Effector memory CD8-positive, alpha-beta T cell (primary cell): Measurements from ENCODE around the gene EPHB3.
A peak's percentile ranks its signal among the peaks of the same experiment; 100 is the strongest.
"Not testable (repeated sequence)": the region's sequence is repeated elsewhere in the genome, so short reads cannot be mapped to it uniquely, and the experiment has no call there.

Experiments used
- ATAC-seq: fragments of 150-1000 bp; cut with Tn5 transposase; replicated peaks from 2 replicates; pipeline ENCODE4 v1.10.0; 2021; ENCODE audit warnings: mild to moderate bottlenecking, moderate library complexity
- DNase-seq, 3 experiments: peaks; one replicate each; pipeline ENCODE4 v3.0.0; 2021
- H3K27ac Mint-ChIP-seq, 2 donors: one replicate each; pipeline ENCODE4 v1.8.0; 2022; ENCODE audit warnings: mild to moderate bottlenecking in 2 of 2, mixed read lengths in 2 of 2, moderate library complexity in 2 of 2
- H3K27me3 Mint-ChIP-seq, 2 donors: one replicate each; pipeline ENCODE4 v1.8.0; 2022; ENCODE audit warnings: mixed read lengths in 2 of 2
- H3K36me3 Mint-ChIP-seq: one replicate; pipeline ENCODE4 v1.8.0; 2022; ENCODE audit warnings: mild to moderate bottlenecking, moderate library complexity, mixed read lengths; ENCODE audit not compliant: insufficient read depth
- H3K4me1 Mint-ChIP-seq, 2 donors: one replicate each; pipeline ENCODE4 v1.8.0; 2022; ENCODE audit warnings: low read depth in 2 of 2, mixed read lengths in 2 of 2
- H3K4me3 Mint-ChIP-seq, 2 donors: one replicate each; pipeline ENCODE4 v1.8.0; 2022; ENCODE audit warnings: mild to moderate bottlenecking in 2 of 2, mixed read lengths in 2 of 2, moderate library complexity in 2 of 2
- H3K9me3 Mint-ChIP-seq, 2 donors: one replicate each; pipeline ENCODE4 v1.8.0; 2022; ENCODE audit warnings: mixed read lengths in 2 of 2

The EPHB3 gene

DNA sequence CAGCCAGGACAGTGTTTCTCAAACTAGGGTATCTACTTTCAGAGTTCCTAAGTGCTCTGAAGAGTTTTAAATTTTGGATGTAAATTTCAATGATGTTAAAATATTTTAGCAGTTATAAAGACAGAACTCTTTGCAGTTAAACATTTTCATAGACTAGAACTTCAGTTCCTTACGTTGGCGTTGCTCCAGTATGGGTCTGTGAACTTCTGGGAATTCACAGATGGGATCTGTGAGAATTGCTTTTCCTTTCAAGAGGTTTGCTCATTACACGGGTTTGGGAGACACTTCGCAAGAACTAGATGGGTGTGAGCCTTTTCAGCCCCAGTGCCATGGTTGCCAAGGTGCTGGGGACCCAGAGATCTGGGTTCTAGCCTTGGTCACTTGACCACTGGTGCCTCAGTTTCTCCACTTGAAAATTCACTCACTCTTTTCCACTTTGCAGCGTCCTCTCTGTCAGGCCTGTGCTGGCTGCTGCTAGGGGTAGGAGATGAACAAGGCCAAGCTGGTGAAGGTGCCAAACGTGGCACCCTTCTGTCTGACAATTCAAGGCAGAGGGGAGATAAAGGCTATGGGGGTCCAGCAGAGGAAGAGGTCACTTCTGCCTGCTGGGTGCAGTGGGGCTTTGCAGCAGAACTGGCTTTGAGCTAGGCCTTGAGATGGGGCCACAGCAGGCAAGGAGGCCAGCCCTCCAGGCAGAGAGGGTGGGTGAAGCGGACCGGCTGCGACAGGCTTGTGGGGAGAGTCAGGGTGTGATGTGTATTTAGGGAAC is 48.1 kb downstream of the EPHB3 start:
- ATAC-seq (no peak), DNase-seq (no peak)
- no peak overlapping the region for H3K27ac Mint-ChIP-seq
- peaks cover 4% of the 10 kb centered on the region for H3K36me3 Mint-ChIP-seq
- no peak overlapping the region for H3K4me3 Mint-ChIP-seq
- H3K4me1 Mint-ChIP-seq: peaks cover 30 to 34% of the 10 kb centered on the region in 2 donors
- peaks cover 50 to 81% of the 10 kb centered on the region in 2 donors for H3K27me3 Mint-ChIP-seq
- no peaks in the 10 kb centered on the region for H3K9me3 Mint-ChIP-seq

DNA sequence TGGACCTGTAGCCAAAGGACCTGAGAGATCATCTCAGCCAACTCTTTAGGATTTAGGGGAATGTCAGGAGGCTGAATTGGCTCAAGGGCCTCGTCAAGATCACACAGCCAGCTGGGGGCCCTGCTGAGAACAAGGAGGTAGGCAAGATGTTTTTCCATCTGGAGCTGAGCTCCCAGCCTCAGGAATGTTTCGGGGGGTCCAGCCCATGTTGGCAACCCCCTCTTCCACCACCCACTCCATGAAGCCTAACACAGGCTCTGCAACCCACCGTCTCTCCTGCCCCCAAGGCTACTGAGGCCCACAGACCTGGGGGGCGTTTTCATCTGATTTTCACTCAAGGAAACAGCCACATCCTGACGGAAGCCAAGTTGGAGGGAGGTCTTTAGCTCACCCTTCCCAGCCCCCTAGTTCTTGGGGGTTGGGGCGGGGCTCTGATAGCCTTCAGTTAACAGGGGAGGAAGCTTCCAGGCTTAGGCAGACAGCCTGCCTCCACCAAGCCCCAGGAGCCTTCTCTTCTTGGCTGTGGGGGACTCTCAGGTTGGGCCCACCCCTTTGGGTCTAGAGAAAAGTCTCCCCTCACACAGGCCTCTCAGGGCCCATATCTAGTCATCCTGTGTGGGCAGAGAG is 48.8 kb downstream of the EPHB3 start:
- Mint-ChIP-seq H3K9me3 (no peaks in the 10 kb centered on the region), H3K4me3 (no peak overlapping the region), H3K27me3 (peaks cover 50 to 81% of the 10 kb centered on the region in 2 donors), H3K36me3 (peaks cover 4% of the 10 kb centered on the region), H3K4me1 (peaks cover 26 to 31% of the 10 kb centered on the region in 2 donors), H3K27ac (no peak overlapping the region)
- ATAC-seq (no peak), DNase-seq (no peak)

DNA sequence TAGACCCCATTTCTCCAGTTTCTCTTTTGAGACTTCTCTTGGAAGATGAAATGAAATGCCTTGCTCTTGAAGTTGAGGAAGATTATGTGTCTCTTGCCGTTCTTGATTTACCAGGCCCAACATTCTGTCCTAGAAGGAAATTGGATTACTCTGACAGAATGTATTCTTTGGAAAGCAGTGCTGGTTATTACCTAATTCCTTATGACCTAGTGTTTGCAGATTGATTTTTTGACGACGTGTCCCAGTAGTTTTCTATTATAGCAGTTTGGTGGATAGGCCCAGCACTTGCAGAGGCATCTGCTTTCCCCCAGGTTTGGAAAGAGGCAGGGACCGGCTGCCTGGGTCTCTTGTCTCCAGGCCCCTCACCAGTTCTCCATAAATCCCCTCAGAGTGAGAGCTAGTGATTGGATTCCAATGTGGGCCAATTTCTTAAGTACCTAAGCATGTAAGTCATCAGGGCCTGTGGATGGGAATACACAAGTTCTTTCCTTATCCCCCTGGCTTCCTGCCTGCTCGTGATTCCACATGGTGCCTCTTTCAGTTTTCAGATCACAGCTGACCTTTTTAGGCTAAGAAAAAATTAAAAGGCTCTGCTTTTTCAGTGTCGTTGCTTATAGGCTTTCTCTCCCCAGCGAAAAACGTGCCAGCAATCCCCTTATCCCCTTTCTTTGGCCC is 50.2 kb downstream of the EPHB3 start:
- H3K4me1 Mint-ChIP-seq: peaks cover 21 to 30% of the 10 kb centered on the region in 2 donors
- H3K27me3 Mint-ChIP-seq: peaks cover 52 to 80% of the 10 kb centered on the region in 2 donors
- H3K4me3 Mint-ChIP-seq: no peak overlapping the region
- no peak for DNase-seq
- no peaks in the 10 kb centered on the region for H3K9me3 Mint-ChIP-seq
- no peak overlapping the region for H3K27ac Mint-ChIP-seq
- no peak for ATAC-seq
- no peaks in the 10 kb centered on the region for H3K36me3 Mint-ChIP-seq

DNA sequence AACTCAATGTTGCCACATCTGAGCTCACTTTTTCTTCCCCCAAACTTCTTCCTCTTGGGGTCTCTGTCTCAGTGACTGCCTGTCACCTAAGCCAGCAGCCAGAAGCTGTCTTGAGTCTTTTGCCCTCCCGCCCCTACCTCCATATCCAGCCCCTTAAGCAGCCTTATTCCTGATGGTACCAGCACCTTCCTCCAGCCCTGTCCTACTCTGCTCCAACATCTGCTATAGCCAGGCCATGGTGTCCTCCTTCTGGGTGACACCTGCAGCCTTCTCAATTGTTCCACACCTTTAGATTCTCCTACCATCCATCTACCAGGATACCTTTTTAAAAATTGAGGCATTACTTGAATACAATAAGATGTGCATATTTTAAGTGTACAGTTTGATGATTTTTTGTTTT is 53.8 kb downstream of the EPHB3 start:
- DNase-seq: no peak
- Mint-ChIP-seq H3K27ac (no peak overlapping the region), H3K4me3 (no peak overlapping the region), H3K4me1 (peaks cover 10 to 14% of the 10 kb centered on the region in 2 donors), H3K9me3 (no peaks in the 10 kb centered on the region), H3K27me3 (peaks cover 66 to 87% of the 10 kb centered on the region in 2 donors), H3K36me3 (peaks cover 3% of the 10 kb centered on the region)
- ATAC-seq: no peak

DNA sequence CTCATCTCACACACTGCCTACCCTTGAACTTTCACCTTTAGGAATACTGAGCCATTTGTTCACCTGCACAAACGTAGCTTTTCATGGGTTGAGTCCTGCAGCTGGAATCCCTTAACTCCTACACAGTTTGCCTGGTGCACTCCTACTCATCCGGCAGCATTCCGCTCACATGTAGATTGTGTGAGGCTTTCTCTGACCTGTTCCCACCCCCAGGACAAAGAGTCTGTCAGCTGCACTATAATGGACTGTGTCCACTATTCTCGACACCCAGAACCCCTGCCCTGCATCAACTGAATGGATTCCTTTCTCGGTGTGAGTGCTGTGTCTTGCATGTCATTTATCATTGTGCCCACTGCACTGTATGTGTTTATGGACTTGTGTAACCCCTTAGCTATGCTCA is 54.9 kb downstream of the EPHB3 start:
- Mint-ChIP-seq H3K9me3 (no peaks in the 10 kb centered on the region), H3K27ac (no peak overlapping the region), H3K4me3 (no peak overlapping the region), H3K27me3 (peaks cover 66 to 83% of the 10 kb centered on the region in 2 donors), H3K4me1 (peaks cover 10% of the 10 kb centered on the region in 2 donors), H3K36me3 (peaks cover 3% of the 10 kb centered on the region)
- no peak for ATAC-seq
- no peak for DNase-seq

DNA sequence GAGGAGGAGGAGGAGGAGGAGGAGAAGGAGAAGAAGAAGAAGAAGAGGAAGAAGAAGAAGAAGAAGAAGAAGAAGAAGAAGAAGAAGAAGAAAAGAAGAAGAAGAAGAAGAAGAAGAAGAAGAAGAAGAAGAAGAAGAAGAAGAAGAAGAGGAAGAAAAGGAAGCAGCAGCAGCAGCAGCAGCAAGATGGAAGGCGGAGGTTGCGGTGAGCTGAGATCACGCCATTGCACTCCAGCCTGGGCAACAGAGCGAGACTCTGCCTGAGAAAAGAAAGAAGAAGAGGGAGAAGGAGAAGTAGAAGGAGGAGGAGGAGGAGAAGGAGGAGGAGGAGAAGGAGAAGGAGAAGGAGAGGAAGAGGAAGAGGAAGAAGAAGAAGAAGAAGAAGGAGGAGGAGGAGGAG is 55.7 kb downstream of the EPHB3 start:
- not testable (repeated sequence) for H3K27ac Mint-ChIP-seq, H3K4me1 Mint-ChIP-seq, H3K4me3 Mint-ChIP-seq, H3K9me3 Mint-ChIP-seq, DNase-seq, H3K36me3 Mint-ChIP-seq, ATAC-seq
- H3K27me3 Mint-ChIP-seq: peaks cover 66 to 74% of the 10 kb centered on the region in 2 donors

DNA sequence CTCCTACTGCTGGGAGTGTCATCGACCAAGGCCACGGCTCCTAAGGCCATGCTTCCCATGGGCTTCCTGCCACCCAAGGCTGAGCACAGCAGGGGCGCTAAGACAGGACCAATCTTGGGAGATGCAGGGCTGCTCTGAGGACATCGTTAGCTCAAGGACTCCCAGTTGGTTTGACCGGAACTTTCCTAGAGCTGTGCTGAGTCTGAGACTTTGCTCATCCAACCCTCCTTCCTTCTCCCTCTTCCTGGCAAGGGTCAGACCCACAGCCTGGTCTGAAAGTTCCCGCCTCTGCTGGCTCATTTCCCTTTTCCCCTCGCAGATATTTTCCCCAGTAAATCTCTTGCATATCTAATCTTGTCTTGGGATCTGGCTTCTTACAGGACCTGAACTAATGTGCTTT is 57.2 kb downstream of the EPHB3 start:
- Mint-ChIP-seq H3K27me3 (peaks cover 59 to 69% of the 10 kb centered on the region in 2 donors), H3K9me3 (no peaks in the 10 kb centered on the region), H3K4me3 (no peak overlapping the region), H3K4me1 (peaks cover 10% of the 10 kb centered on the region in 2 donors), H3K27ac (no peak overlapping the region), H3K36me3 (peaks cover 3% of the 10 kb centered on the region)
- DNase-seq: no peak
- no peak for ATAC-seq

DNA sequence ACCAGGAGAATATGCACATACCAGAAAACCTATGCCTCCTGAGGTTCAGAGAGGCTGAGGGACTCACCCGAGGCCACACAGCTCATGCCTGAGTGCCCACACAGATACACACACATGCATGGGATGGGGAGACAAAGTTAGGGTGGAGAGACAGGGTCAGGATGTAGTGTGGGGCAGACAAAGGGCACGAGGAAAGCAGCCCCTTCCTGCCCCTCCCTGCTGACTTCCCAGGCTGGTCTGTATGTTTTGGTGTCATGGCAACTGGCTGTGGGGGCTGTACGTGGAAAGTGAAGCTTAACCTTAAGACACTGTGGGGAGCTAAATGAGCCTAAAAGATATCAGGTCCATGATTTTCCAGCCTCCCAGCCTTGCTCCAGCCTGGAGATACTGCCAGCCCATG is 57.8 kb downstream of the EPHB3 start:
- Mint-ChIP-seq H3K4me3 (peak overlapping the region in 1 of 2 donors; percentile 3), H3K27me3 (peaks cover 57 to 64% of the 10 kb centered on the region in 2 donors), H3K4me1 (peaks cover 10% of the 10 kb centered on the region in 2 donors), H3K36me3 (peaks cover 3% of the 10 kb centered on the region), H3K27ac (no peak overlapping the region), H3K9me3 (no peaks in the 10 kb centered on the region)
- DNase-seq (no peak), ATAC-seq (peak; percentile 68)

DNA sequence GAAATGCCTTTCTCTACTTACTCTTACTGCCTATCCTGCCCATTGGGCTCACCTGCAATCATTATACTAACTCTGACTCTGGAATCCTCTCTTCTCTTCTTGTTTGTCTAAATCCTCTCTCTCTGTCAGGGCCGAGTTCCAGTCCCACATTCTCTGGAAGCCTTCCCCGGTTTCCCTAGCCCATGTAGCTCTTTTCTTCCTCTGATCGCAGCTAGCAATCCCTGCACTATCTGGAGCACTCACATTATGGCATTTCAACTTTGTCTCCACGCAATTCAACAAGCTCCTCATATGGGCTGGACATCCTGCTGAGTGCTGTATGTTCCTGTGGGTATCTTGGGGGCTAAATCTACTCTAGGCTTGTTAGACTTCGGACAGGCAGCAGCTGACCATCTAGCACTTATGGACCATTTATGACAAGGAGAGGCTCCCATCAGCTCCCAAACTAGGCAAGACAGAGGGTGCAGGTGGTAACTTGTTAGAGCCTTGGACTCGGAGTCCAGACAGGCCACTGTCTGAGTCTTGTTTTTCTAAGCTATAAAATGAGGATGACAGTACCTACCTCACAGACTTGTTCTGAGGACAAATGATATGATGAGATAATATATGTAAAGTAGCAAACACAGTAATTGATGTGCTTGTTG is 58.3 kb downstream of the EPHB3 start:
- Mint-ChIP-seq H3K4me3 (no peak overlapping the region), H3K27me3 (peaks cover 55 to 62% of the 10 kb centered on the region in 2 donors), H3K27ac (peak overlapping the region in 1 of 2 donors; percentile 3), H3K36me3 (peaks cover 3% of the 10 kb centered on the region), H3K9me3 (no peaks in the 10 kb centered on the region), H3K4me1 (peaks cover 10% of the 10 kb centered on the region in 2 donors)
- no peak for ATAC-seq
- DNase-seq: no peak

DNA sequence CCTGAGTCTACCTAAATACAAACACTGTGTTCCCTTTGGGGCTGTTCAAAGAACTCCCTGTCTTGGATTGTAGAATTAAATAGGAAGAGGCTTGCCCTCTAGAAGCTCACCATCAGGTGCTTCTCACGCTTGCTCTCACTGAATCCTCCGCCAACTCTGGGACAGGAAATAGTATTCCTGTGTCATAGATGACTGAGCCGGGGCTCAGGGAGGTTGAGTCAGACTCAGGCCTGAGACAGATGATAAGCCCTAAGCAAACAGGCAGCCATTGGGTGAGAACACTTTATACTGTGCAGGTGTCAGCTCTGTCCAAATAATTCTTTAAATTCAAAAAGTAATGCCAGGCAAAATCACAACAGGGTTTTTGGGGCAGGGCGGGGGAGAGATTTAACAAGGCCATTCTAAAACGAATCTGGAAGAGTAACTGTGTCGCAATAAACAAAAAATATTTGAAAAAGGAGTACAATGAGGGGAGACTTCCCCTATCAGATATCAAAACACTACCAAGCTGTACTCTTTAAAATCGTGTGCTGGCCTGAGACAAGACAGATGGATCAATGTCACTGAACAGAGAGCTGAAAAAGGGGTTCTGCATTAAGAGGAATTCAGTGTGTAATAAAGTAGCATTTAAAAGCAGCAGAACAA is 59.0 kb downstream of the EPHB3 start:
- ATAC-seq: no peak
- Mint-ChIP-seq H3K9me3 (no peaks in the 10 kb centered on the region), H3K27me3 (peaks cover 51 to 62% of the 10 kb centered on the region in 2 donors), H3K4me1 (peaks cover 10% of the 10 kb centered on the region in 2 donors), H3K36me3 (peaks cover 3% of the 10 kb centered on the region), H3K27ac (no peak overlapping the region), H3K4me3 (no peak overlapping the region)
- DNase-seq: no peak

DNA sequence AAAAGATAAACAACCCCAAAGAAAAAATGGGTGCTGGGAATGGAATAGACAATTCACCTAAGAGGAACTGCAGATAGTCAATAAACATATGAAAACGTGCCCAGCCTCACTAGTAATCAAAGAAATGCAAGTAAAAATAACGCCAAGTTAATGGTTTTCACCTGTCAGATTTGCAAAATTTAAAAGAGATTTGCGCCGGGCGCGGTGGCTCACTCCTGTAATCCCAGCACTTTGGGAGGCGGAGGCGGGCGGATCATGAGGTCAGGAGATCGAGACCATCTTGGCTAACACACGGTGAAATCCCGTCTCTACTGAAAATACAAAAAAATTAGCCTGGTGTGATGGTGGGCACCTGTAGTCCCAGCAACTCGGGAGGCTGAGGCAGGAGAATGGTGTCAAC is 60.6 kb downstream of the EPHB3 start:
- not testable (repeated sequence) for H3K36me3 Mint-ChIP-seq, H3K4me3 Mint-ChIP-seq, ATAC-seq, DNase-seq, H3K4me1 Mint-ChIP-seq, H3K9me3 Mint-ChIP-seq, H3K27ac Mint-ChIP-seq
- H3K27me3 Mint-ChIP-seq: peaks cover 47 to 58% of the 10 kb centered on the region in 2 donors

DNA sequence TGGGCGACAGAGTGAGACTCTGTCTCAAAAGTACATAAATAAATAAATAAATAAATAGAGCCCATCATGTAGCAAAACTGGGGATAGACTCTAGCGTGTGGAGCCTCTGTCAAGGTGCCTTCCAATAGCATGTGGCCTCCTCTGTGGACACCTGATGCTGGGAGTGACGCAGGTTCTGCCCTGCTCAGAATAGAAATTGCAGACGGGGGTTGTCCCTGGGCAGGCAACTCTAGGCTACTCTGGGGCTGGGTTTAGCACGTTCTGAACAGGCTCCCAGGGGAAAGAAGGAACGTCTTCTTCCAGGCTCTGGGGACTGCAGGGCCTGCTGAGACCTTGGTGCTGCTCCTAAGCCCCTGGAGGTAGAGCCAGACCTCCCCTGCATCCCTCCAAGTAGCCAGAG is 65.3 kb downstream of the EPHB3 start:
- Mint-ChIP-seq H3K9me3 (no peaks in the 10 kb centered on the region), H3K4me3 (no peak overlapping the region), H3K4me1 (no peaks in the 10 kb centered on the region), H3K36me3 (no peaks in the 10 kb centered on the region), H3K27me3 (peaks cover 25 to 31% of the 10 kb centered on the region in 2 donors), H3K27ac (no peak overlapping the region)
- ATAC-seq (no peak), DNase-seq (no peak)

DNA sequence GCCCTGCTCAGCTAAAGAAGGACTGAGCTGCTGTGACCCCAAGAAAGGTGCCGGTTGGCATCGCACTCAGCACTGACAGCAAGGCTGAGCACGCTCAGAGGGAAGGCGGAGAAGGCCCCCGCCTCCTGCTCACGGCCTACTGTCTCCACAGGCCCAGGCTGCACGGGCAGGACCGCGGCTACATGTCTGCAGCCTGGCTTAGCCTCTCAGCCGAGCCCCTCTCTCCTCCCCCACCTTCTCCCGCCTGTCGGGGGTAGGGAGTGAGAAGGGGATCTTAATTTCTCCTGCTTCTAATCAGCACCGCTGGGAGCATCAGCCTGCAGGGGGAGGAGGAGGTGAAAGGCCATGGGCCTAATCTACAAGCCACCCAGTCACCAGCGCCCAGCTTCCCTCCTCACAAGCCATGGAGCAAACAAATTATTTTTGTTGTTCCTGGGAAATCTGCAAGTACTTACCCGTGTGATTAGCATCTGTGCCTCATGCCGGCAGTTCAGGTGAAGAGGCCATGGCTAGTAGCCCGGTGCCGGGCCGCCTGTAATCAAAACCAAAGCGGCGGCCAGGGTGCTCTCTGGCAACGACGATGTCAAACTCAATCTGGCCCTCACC is 68.1 kb downstream of the EPHB3 start:
- no peak for DNase-seq
- no peak for ATAC-seq
- Mint-ChIP-seq H3K4me3 (no peak overlapping the region), H3K36me3 (no peaks in the 10 kb centered on the region), H3K27ac (no peak overlapping the region), H3K27me3 (peaks cover 35 to 40% of the 10 kb centered on the region in 2 donors), H3K9me3 (no peaks in the 10 kb centered on the region), H3K4me1 (no peaks in the 10 kb centered on the region)
